ENCODE data around the gene ROBO3. TPM values are rescaled to one million over a fixed set of nuclear protein-coding genes. Genes with fewer than 3 reads are reported as not detected.

Gene ROBO3
- total RNA-seq, 2 donors from 2014 or later: 1.3 to 9.9 TPM

DNA sequence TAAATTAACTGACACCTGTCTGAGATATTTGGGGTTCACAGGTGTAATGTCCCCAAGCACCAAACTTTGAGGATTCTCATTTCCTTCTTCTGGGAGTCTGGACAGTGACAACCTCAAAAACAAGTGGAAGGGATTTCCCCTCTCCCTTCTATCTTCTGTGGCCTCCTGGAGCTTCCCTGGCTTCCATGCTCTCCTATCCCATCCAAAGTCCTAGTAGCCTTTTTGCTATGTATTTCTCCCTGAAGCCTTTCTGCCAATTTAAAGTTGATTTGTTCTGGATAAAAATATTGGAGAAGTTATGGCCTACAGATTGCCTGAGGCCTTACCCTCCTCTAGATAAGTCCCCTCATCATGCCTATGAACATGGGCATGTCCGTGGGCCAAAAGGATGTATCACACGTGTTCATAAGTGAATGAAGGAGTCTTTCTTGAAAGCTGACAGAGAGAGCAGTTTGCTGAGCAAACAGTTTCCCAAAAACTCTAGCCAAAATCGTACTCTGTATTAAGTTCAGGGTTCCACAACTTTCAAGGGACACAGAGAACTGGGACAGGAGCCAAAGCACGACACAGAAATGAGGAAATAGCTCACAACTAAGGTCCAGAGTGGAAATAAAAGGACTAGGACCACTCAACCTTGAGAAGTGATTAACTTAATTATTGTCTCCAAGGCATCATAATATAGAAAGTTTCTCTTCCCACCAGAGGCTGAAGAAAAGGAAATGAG, 63.9 kb downstream of the ROBO3 start:
- H3K27me3 ChIP-seq: no peaks in the 10 kb centered on the region
- no peak for TF ChIP-seq POLR2A (IDR thresholded peaks at IDR 0.05)
- TF ChIP-seq, protein P1, sequence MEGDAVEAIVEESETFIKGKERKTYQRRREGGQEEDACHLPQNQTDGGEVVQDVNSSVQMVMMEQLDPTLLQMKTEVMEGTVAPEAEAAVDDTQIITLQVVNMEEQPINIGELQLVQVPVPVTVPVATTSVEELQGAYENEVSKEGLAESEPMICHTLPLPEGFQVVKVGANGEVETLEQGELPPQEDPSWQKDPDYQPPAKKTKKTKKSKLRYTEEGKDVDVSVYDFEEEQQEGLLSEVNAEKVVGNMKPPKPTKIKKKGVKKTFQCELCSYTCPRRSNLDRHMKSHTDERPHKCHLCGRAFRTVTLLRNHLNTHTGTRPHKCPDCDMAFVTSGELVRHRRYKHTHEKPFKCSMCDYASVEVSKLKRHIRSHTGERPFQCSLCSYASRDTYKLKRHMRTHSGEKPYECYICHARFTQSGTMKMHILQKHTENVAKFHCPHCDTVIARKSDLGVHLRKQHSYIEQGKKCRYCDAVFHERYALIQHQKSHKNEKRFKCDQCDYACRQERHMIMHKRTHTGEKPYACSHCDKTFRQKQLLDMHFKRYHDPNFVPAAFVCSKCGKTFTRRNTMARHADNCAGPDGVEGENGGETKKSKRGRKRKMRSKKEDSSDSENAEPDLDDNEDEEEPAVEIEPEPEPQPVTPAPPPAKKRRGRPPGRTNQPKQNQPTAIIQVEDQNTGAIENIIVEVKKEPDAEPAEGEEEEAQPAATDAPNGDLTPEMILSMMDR (IDR thresholded peaks at IDR 0.05): no peak
- no peaks in the 10 kb centered on the region for H3K9me3 ChIP-seq
- H3K4me3 ChIP-seq: no peak overlapping the region
- intact Hi-C loops (cut with DNase I): no loop called here
- no peaks in the 10 kb centered on the region for H3K36me3 ChIP-seq (replicated peaks in 1 of 2; ENCODE audit: insufficient read depth in 1 of 2, low read depth in 2 of 2)
- no peak overlapping the region for H3K27ac ChIP-seq
- DNase-seq (peak in 1 of 4 donors; percentile 16), ATAC-seq (no peak)
- no peaks in the 10 kb centered on the region for H3K4me1 ChIP-seq
- WGBS, 2 donors: 28 to 35% methylated on average over 4 of the region's 4 CpGs

DNA sequence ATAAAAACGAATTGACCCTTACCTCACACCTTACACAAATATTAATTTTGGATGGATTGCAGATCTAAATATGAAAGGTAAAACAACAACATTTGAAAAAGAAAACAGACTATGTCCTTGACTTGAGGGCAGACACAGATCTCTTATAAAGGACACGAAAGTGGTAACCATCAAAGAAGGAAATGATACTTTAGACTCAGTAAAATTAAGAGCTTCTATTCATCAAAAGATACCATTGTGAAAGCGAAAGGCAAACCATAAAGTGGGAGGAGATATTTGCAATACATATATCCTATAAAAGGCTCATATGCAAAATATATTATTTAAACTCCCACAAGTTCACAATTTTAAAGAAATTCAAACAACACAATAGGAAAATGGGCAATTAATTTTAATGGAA, 65.6 kb downstream of the ROBO3 start:
- ATAC-seq (no peak), DNase-seq (no peak)
- H3K9me3 ChIP-seq: no peaks in the 10 kb centered on the region
- no peaks in the 10 kb centered on the region for H3K27me3 ChIP-seq
- H3K4me3 ChIP-seq: no peak overlapping the region
- no peak overlapping the region for H3K27ac ChIP-seq
- WGBS, 2 donors: 56 to 60% methylated on average over 3 of the region's 3 CpGs
- no peaks in the 10 kb centered on the region for H3K36me3 ChIP-seq (replicated peaks in 1 of 2; ENCODE audit: insufficient read depth in 1 of 2, low read depth in 2 of 2)
- no peaks in the 10 kb centered on the region for H3K4me1 ChIP-seq
- TF ChIP-seq POLR2A (IDR thresholded peaks at IDR 0.05): no peak
- TF ChIP-seq, protein P1 (IDR thresholded peaks at IDR 0.05): no peak
- intact Hi-C loops (cut with DNase I): no loop called here

Other genes with a start within 250 kb of the ROBO3 start
- 10 to 100 TPM; 18.9 to 23.4 TPM for gene TBRG1, start 242.6 kb upstream of the ROBO3 start, total RNA-seq
- gene SIAE, start 191.7 kb upstream of the ROBO3 start, total RNA-seq: 10 to 100 TPM in 1 of 2 donors, 1 to 10 TPM in 1; 9.6 to 11.9 TPM
- gene SPA17, start 191.5 kb upstream of the ROBO3 start, total RNA-seq: 1 to 10 TPM; 1.3 to 2.6 TPM
- not detected for gene NRGN, start 125.5 kb upstream of the ROBO3 start, total RNA-seq
- 1 to 10 TPM in 1 of 2 donors, not detected in 1; 7.0 TPM for gene VSIG2, start 113.2 kb upstream of the ROBO3 start, total RNA-seq
- 10 to 100 TPM; 11.7 to 20.8 TPM for gene ESAM, start 103.1 kb upstream of the ROBO3 start, total RNA-seq
- gene MSANTD2, start 65.0 kb upstream of the ROBO3 start, total RNA-seq: 10 to 100 TPM; 13.0 to 23.7 TPM
- gene ROBO4, start 32.4 kb downstream of the ROBO3 start, total RNA-seq: 10 to 100 TPM; 13.2 to 21.4 TPM
- not detected for gene HEPN1, start 53.8 kb downstream of the ROBO3 start, total RNA-seq
- gene HEPACAM, start 70.6 kb downstream of the ROBO3 start, total RNA-seq: 1 to 10 TPM in 1 of 2 donors, under 1 TPM in 1; 0.26 to 7.9 TPM
- 1 to 10 TPM in 1 of 2 donors, under 1 TPM in 1; 0.99 to 1.6 TPM for gene CCDC15, start 88.8 kb downstream of the ROBO3 start, total RNA-seq
- 1 to 10 TPM; 2.0 to 4.2 TPM for gene SLC37A2, start 197.9 kb downstream of the ROBO3 start, total RNA-seq
- 10 to 100 TPM in 1 of 2 donors, 1 to 10 TPM in 1; 8.8 to 10.2 TPM for gene TMEM218, start 246.2 kb downstream of the ROBO3 start, total RNA-seq

Data from body of pancreas (tissue), 4 donors.